Suppressor macrophage treated with lipopolysaccharide for 1 hour (primary cell): ENCODE measurements around the gene RRAS2.
A peak's percentile ranks its signal among the peaks of the same experiment; 100 is the strongest.

Experiments
- DNase-seq, 3 donors: peaks; one replicate each; pipeline ENCODE4 v3.0.0-alpha.2; 2020 to 2022

The RRAS2 gene

DNA sequence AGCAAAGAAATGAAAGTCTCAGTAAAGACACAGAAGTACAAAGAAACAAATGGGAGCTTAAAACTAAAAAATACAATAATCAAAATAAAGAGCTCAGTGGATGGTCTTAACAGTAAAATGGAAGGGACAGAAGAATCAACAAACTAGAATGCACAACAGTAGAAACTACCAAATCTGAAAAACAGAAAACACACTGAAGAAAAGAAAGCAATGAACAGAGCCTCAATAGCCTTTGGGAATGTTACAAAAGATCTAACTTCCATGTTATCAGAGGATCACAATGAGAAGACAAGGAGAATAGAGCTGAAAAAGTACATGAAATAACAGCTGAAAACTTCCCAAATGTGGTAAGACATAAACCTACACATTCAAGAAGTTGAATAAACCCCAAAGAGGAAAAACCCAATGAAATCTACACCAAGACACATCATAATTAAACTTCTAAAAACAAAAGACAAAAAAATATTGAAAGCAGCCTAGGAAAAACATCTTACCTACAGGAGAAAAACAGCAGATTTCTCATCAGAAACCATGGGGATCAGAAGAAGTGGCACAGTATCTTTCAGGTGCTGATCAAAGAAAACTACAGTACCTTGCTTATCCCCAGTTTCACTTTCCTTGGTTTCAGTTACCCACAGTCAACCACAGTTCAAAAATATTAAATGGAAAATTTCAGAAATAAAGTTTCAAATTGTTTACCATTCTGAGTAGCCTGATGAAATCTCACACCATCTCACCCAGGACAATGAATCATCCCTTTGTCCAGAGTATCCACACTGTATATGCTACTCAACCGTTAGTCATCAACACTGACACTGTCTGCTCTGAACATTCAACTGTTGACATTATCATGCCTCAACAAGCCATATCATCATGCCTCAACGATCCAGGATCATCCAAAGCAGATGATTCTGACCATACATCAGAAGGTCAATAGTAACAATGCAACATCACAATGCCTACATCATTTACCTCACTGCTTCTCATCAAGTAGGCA, 22.2 kb downstream of the RRAS2 start:
- peak; percentile 70 to 88 (median 74) for DNase-seq

GRCh38 chr11:14335712-14336111, 23.3 kb downstream of the RRAS2 start:
- DNase-seq = no peak

- DNase-seq = no peak
These were observed 24.1 kb downstream of the RRAS2 start for GRCh38 chr11:14334893-14335292.

DNA sequence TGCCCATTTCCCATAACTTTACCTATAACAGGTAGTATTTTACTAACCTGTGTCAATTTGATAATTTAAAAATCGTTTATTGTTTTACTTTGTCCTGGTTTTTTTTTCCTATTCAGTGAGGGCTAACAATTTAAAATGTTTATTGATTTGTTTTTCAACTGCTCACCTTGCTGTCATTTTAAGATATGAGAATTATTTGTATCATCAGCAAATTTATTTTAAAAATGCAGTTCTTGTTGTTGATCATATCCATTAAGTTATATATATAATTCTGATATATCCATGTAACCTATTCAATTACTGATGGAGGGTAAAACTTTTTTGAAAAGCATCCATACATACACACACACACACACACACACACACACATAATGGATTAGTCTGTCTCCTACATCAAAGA, 24.8 kb downstream of the RRAS2 start:
- DNase-seq = no peak

GRCh38 chr11:14331476-14332136, 27.4 kb downstream of the RRAS2 start:
- DNase-seq = peak; percentile 45 to 67 (median 56)

DNA sequence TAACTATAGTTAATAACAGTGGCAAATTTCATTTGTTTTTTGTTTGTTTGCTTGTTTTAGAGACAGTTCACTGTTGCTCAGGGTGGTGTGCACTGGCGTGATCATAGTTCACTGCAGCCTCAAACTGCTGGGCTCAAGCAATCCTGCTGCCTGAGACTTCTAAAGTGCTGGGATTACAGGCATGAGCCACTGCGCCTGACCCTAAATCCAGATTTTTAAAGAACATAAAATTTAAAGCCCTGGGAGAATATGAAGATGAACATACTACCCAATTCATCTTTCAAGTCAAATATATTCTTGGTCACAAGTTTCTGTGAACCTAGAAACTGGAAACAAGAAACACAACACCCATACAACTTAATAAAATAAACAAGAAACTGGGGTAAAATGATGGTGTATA, 28.1 kb downstream of the RRAS2 start:
- DNase-seq = no peak

- no peak for DNase-seq
These were observed 29.3 kb downstream of the RRAS2 start for GRCh38 chr11:14329702-14330101.

DNA sequence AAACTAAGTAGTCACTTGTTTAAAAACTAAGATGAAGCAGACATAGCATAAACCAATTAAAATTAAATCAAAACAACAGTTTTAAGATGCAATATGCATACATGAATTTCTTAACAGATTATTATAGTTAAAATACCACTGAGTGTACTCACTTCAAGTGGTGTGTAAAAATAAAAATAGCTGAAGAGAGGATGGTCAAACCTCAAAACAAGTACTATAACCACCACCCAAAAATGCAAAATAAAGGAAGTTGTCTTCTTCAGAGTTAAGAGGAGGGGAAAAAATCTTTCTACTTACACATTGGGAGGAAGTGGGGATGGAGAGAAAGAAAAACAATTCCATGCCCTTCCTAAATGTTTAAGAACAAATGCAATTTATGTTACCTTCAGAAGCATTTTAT, 31.9 kb downstream of the RRAS2 start:
- no peak for DNase-seq

DNA sequence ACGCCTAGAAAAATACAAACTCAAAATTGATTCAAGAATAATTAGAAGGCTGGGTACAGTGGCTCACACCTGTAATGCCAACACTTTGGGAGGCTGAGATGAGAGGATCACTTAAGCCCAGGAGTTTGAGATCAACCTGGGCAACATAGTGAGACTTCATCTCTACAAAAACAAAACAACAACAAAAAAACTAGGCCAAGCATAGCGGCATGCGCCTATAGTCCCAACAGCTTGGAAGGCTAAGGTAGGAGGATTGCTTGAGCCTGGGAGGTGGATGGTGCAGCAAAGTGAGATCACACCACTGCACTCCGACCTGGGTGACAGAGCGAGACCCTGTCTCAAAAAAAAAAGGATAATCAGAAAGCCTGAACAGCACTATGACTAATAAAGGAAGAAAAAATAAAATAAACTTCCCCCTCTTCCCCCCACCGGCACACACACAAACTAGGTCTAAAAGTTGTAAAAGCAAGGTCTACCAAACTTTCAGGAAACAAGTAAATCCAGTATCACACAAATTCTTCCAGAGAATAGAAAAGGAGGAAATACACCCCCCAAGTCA, 35.8 kb downstream of the RRAS2 start:
- no peak for DNase-seq

- DNase-seq = no peak
These were observed 36.5 kb downstream of the RRAS2 start for GRCh38 chr11:14322510-14322909.

GRCh38 chr11:14320020-14320419, 39.0 kb downstream of the RRAS2 start:
- DNase-seq = no peak

DNA sequence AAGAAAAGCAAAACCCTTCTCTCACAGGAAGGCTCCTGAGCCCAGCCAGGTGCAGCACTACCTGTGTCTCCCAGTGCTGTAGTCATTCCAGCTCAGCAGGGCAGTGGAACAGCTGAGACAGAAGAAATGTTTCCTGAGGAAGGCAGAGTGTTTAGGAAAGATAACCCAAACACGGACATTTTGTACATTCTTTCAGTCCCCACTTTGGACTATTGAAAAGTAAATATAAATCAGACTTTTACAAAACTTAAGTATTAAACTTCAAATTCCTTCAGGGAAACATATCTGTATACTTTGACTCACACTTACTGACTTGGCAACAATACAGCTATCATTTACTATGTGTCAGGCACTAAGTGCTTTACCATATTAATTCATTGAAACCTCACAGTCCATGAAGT, 40.4 kb downstream of the RRAS2 start:
- no peak for DNase-seq

DNA sequence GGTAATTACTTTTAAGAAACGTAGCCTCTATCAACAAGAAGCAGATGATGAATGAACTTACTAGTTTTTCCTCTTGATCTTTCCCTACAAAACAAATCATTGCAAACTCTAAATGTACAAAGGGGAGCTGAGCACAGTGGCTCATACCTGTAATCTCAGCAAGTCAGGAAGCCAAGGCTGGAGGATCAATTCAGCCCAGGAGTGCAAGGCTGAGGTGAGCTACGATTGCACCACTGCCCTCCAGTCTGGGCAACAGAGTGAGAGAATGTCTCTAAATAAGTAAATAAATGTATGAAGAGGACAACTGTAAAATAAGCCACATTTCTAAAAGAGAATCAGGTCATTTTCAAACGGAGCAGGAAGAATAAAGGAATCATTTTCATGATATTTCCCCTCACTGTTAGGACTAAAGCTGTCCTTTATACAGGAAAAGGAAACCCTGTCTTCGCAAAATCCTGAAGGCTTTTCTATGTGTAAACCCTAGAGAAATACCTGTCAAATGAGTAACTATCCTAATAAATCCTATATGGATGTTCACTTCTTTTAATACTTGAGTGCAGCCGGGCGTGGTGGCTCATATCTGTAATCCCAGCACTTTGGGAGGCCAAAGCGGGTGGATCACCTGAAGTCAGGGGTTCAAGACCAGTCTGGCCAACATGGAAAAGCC, 41.2 kb downstream of the RRAS2 start:
- DNase-seq = no peak

DNA sequence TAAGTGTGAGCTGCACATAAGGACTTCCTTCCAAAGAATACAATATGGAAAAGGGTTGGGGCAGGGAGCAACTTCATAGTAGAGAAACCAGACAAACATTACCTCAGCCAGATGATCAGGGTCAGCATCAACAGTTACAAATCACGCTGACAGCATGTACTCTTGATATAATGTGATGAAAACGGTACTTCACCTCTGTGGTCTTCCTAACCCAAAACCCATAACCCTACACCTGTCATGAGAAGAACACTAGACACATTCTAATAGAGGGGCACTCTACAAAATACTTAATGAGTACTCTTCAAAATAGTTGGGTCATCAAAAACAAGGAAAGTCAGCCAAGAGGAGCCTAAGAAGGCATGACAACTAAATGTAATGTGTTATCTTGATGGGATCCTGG, 43.9 kb downstream of the RRAS2 start:
- no peak for DNase-seq

- peak; percentile 21 to 52 (median 31) for DNase-seq
These were observed 44.9 kb downstream of the RRAS2 start for GRCh38 chr11:14314127-14314526.

DNA sequence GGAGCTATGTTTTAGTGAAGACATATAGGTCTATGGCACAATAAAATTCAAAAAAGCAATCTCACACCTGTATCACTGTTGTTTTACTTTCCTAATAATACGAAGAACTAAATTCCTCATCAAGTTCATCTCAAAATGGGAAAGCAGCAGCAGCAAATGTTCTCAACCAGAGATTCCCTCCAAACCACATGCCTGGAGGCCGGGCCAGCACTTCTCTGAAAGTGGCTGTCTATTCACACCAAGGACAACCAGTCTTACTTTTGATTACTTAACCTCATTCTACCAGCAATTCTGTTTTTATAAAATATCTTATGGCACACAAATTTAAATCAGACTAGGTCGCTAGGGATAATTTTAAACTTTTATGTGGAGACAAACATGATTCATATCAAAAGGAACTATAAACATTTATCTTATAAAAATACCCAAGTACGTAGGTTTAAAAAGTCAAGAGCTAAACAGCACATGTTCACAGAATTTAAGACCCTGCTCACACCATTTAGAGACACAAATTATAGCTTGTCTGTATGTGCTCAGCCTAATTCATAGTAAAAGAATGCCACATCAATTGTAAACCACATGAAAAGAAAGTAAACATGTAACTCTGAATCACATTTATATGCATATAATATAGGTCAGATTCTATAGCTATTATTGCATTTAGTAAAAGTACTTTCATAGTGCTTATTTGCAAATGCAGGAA, 46.1 kb downstream of the RRAS2 start:
- DNase-seq = no peak

DNA sequence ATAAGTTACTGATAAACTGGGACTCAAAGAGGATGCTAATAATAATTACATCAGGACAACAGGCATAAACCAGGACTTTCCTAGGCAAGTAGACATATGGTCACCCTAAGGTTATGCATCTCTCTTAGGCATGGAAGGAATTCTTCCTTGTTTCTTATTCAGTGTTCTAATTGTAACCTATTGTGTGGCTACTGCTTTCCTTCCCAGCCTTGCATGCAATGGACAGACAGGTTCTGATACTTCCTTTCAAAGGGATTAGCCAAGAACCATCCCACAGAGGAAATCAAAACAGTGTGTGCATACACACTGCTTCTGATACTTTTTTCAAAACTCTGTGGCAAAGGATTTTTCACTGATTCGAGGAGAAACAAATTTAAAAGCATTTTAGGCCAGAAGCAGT, 48.3 kb downstream of the RRAS2 start:
- DNase-seq = no peak

- DNase-seq = no peak
These were observed 49.4 kb downstream of the RRAS2 start for GRCh38 chr11:14309425-14310192.

- no peak for DNase-seq
These were observed 50.0 kb downstream of the RRAS2 start for GRCh38 chr11:14308897-14309387.

- DNase-seq = peak; percentile 30 to 50 (median 39)
These were observed 50.7 kb downstream of the RRAS2 start for GRCh38 chr11:14308114-14308896.

- DNase-seq = no peak
These were observed 52.5 kb downstream of the RRAS2 start for GRCh38 chr11:14306481-14306880.
